ENCODE results near the gene DIP2A.
A peak's percentile ranks its signal among the peaks of the same experiment; 100 is the strongest.

The DIP2A gene

DNA sequence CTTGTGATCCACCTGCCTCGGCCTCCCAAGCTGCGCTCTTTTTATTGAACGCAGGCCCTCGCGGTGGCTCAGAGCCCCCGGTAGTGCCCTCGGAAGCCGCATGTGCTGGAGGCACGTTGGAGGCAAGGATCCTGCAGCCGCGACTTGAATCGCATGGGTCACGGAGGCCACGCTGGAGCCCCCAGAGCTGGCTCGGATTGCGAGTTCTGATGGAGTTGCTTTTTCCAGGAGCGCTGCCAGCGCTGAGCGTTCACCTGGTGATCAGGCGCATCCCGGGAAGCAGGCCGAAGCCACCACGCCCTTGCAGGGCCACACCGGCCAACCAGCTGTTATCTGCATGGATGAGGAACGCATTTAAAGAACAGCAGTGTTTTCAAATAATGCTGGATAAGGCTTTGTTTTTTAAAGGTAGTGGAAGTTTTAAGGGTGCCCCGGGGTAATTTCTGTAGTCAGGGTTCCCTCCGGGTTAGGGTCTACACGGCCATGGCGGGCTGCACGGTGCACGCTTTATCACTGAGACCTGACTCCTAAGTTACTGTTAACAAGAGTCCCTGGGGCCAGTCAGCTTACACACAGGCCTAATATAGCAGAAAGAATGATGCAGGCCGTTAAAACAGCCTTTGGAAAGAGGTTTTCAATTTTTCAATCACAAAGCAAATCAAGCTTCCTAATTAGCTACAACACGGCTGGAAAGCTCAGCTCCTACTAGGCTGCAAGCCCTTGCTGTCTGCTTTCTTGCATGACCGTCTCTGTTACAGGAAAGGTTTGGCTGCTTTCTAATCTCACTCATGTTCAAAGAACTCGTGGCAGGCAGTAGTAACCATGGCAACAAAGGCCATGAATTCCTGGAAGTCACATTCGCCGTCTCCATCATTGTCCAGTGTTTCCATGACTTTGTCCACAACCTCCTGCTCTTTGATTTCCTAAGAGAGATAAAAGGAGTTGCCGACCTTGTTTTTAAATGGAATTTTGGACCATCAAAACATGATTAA, 140.2 kb downstream of the DIP2A start:
- DNase-seq (ENCODE audit: low read depth), result peak; percentile 78

DNA sequence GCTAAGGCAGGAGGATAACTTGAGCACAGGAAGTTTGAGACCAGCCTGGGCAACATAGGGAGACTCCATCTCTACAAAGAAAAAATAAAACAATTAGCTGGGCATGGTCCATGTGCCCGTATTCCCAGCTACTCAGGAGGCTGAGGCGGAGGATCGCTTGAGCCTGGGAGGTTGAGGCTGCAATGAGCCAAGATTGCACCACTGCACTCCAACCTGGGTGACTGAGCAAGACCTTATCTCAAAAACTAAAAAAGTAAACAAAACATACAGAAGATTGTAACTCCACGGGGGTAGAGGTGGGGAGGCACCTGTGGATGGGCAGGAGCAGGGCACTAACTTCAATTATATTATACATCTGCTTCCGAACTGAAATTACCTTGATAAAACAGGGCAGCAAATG, 141.6 kb downstream of the DIP2A start:
- no peak for DNase-seq (ENCODE audit: low read depth)

DNA sequence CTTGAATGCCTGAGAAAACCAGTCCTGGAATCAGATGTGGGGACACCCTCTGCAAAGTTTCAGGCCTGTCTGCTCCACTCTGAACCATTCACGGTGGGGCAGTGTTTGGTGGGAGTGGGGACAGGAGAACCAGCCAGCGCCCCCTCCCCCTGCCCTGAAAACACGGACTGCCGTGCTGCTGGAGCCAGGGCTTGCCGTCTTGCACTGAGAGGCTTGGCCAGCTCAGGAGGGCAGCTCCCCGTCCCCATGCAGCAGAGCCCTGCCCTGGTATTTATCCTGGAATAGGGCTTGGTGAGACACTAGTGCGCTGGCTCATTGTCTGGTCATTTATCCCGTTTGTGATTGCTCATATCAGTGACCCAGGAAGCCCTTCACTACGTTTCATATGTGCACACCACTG, 142.3 kb downstream of the DIP2A start:
- DNase-seq (ENCODE audit: low read depth), result no peak

GRCh38 chr21:46603228-46603627, 144.5 kb downstream of the DIP2A start:
- DNase-seq (ENCODE audit: low read depth), result no peak

DNA sequence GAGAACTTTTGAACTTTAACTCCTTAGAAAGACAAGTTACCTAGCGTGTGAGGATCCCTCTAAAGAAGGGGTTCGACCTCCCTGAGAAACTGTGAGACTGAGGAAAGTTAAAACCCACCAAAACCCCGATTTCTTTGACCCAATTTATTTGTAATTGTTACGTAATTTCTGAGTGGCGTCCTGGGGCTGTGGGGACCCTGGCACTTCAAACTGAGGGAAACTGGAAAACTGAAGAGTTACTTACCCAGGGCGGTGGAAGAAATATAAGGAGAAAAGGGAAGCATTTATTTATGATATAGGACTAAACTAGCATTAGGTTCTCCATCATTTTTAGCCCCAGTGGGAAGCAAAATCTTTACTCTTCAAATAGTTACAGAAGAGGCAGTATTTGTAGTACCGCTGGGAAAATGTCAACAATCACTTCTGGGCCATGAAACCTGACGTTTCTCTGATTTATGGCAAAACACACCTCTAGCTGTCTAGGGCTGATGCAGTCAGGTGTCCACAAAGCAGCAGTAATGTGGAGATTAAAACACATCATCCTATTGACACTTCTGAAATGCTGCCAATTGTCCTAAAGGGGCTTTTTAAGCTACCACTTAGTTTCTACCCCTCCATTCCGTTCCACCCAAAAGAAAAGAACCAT, 145.8 kb downstream of the DIP2A start:
- no peak for DNase-seq (ENCODE audit: low read depth)

- DNase-seq (ENCODE audit: low read depth), result no peak
These were observed 146.5 kb downstream of the DIP2A start, which contains the start of gene S100B for GRCh38 chr21:46604975-46605766. Gene S100B (minus strand): TSS chr21:46605082. CDS start chr21:46602415, 2,667 bp downstream.

DNA sequence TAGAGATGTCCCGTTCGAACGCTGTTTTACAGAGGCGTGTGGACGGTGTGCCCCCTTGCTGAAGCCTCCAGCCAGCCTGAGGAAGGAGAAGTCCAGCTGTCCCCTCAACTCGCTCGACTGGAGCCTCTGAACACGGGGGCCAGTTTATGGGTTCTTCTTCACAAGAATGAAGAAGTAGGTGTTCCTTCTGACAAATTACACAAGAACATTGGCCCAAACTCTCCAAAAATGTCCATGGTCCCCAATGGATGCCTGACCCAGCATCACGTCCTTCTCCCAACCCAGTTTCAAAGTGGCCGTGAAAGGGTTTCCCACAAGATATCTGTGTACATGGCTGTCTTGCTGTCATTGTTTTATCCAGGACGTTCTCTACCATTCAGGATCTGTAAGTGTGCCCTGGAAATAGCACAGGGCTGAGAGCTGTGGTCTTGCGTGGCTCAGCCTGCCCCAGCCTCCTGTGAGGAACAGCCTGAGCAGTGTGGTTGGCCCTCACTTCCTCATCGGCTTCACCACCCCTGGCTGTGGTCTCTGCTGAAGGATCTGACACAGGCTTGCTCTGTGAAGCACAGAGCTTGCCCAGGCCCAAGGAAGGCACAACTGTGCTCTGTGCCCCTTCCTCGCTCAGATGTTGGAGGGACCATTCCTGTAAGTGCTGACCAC, 147.2 kb downstream of the DIP2A start:
- no peak for DNase-seq (ENCODE audit: low read depth)

- no peak for DNase-seq (ENCODE audit: low read depth)
These were observed 147.7 kb downstream of the DIP2A start for GRCh38 chr21:46606427-46606813.

DNA sequence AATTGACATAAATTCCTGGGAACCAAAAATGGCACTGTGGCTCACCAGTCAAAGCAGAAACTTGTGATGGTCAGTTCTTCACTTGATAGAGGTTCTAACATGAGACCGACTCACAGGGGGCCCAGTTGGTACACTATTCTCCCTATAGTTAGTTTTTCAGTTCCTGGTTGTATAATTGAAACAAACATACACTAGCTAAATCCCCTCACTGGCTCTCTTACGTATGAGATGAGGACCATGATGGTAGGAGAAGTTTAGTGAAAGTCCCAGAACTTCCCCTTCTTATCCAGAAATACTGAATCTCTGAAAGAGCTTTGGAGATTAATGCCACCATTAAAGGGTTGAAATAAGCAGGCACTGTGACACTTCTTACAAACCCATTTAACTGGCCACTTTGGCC, 148.9 kb downstream of the DIP2A start:
- DNase-seq (ENCODE audit: low read depth), result no peak

GRCh38 chr21:46608672-46609111, 150.0 kb downstream of the DIP2A start:
- DNase-seq (ENCODE audit: low read depth), result no peak

DNA sequence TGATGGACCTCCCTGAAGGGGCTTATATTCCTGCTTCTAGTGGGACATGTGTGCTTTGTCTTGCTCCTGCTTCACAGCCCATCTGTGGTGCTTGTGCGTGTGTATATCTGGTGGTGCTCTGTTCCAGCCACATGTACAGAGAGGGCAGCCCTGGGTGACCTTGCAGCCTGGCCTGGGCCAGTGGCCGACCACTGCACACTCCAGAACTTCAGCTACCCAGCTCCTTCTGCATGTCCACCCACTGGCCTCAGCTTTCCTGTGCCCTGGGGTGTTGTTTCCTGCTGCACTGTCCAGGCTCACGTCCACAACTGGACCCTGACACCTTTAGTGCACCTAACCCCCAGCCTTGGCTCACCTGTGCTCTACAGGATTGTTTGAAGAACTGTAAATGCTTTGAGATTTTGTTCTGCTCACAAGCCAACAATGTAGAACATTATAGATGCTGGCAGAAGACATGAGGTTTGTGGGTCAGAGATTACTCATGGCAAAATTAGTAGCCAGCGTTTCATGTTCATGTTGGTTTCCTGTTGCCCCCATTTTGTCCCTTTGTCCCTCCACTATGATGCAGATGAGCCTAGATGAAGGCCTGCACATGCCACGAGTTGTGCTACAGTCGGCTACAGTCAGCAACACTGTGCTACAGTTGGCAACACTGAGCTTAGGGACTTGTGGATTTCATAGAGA, 151.5 kb downstream of the DIP2A start:
- peak; percentile 17 for DNase-seq (ENCODE audit: low read depth)

DNA sequence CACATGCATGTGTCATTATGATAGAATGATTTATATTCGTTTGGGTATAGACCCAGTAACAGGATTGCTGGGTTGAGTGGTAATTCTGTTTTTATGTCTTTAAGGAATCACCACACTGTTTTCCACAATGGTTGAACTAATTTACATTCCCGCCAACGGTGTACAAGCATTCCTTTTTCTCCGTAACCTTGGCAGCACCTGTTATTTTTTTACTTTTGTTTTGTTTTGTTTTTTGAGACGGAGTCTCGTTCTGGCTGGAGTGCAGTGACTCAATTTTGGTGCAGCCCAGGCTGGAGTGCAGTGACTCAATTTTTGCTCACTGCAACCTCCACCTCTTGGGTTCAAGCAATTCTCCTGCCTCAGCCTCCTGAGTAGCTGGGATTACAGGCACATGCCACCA, 154.7 kb downstream of the DIP2A start:
- DNase-seq (ENCODE audit: low read depth), result peak; percentile 10

- no peak for DNase-seq (ENCODE audit: low read depth)
These were observed 157.4 kb downstream of the DIP2A start for GRCh38 chr21:46616050-46616449.

GRCh38 chr21:46616656-46617055, 158.0 kb downstream of the DIP2A start:
- no peak for DNase-seq (ENCODE audit: low read depth)

DNA sequence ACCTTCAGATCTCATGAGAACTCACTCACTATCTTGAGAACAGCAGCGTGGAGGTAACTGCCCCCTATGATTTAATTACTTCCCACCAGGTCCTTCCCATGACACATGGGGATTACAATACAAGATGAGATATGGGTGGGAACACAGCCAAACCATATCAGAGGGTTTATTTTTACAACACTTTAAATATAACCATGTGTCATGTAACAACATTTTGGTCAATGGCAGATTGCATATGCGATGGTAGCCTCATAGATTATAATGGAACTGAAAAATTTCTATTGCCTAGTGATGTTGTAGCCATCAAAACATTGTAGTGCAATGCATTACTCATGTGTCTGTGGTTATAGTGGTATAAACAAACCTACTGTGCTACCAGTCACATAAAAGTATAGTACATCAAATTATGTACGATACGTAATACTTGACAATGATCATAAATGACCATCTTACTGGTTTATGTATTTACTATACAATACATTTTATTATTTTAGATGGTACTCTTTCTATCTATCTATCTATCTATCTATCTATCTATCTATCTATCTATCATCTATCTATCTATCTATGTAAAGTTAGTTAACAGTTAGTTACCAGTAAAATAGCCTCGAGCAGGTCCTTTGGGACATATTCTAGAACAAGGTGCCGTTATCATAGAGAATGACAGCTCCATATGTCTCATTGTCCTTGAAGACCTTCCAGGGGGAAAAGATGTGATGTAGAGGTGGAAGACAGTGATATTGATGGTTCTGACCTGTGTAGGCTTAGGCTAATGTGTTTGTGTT, 158.8 kb downstream of the DIP2A start:
- DNase-seq (ENCODE audit: low read depth), result peak; percentile 83

- DNase-seq (ENCODE audit: low read depth), result peak; percentile 39
These were observed 160.2 kb downstream of the DIP2A start for GRCh38 chr21:46618738-46619379.
